HCT116 (cell line): ENCODE measurements around the gene MGAT4A. TPM values are rescaled to one million over a fixed set of nuclear protein-coding genes. Genes with fewer than 3 reads are reported as not detected.

Experiments
- ATAC-seq: fragments of 200-7000 bp; cut with Tn5 transposase; 2 replicates; pipeline ENCODE4 v1.9.1; 2020; ENCODE audit warnings: mild to moderate bottlenecking, moderate library complexity
- BruUV-seq: library from RNA; stranded (reverse); fragments of 400-500 nt; replicated peaks from 2 replicates; lab custom pipeline; 2021; lab: Mats Ljungman, UMichigan
- CTCF ChIA-PET: fragments of 300-600 bp; sonication (Branson Sonifier 250); formaldehyde crosslinking; loops from one replicate; lab custom pipeline; 2021; ENCODE audit warnings: antibody characterized with exemption; lab: Charles Lee
- POLR2A ChIA-PET: fragments of 300-600, 350-600 bp; sonication (Branson Sonifier 250); formaldehyde crosslinking; loops from one replicate; lab custom pipeline; 2021; ENCODE audit warnings: antibody characterized with exemption; lab: Charles Lee
- RAD21 ChIA-PET, 2 experiments: fragments of 300-600 bp; sonication (Branson Sonifier 250); formaldehyde crosslinking; loops; one replicate each; lab custom pipeline; 2023; ENCODE audit warnings: low total read pairs in 2 of 2; ENCODE audit not compliant: uncharacterized antibody in 2 of 2, unreplicated experiment in 2 of 2, low non-redundant PET in 1 of 2; lab: Charles Lee
- DNase-seq: peaks from one replicate; pipeline ENCODE4 v3.0.0-alpha.2; 2010; ENCODE audit warnings: low read depth, low spot score
- H2AFZ ChIP-seq: fragments of 200-600 bp; shearing (Covaris generic), sonication (generic); 2 replicates; pipeline ENCODE4 v1.6.1; 2017; ENCODE audit warnings: low read depth, mixed run types, mixed read lengths, antibody characterized with exemption, low read length; ENCODE audit not compliant: poor library complexity, severe bottlenecking
- H3K27ac ChIP-seq: 2 replicates; pipeline ENCODE4 v1.5.1; 2012; ENCODE audit warnings: low read depth, low read length
- H3K27me3 ChIP-seq: fragments of 200-600 bp; sonication (generic); 2 replicates; pipeline ENCODE4 v1.6.1; 2016; ENCODE audit warnings: mixed run types, low read length, mixed read lengths; ENCODE audit not compliant: insufficient read depth
- H3K36me3 ChIP-seq, 2 experiments: fragments of 200-500 bp in 1 of 2; fragments of 200-600 bp in 1 of 2; sonication (Bioruptor generic) in 1 of 2; sonication (generic) in 1 of 2; 2 replicates each; pipeline versions ENCODE4 v1.5.1 to v1.6.1; 2014 to 2016; ENCODE audit warnings: low read length in 2 of 2, inconsistent platforms in 1 of 2, mixed read lengths in 1 of 2, mixed run types in 1 of 2; ENCODE audit not compliant: insufficient read depth in 2 of 2, control insufficient read depth in 1 of 2
- H3K4me1 ChIP-seq, 2 experiments: fragments of 200-600 bp in 1 of 2; sonication (generic) in 1 of 2; 2 replicates each; pipeline versions ENCODE4 v1.5.1 to v1.6.1; 2012 to 2017; ENCODE audit warnings: low read length in 2 of 2, inconsistent platforms in 1 of 2, mild to moderate bottlenecking in 1 of 2, mixed read lengths in 1 of 2, mixed run types in 1 of 2, moderate library complexity in 1 of 2; ENCODE audit not compliant: insufficient read depth in 2 of 2, control insufficient read depth in 1 of 2
- H3K4me2 ChIP-seq: fragments of 200-600 bp; sonication (generic); 2 replicates; pipeline ENCODE4 v1.6.1; 2017; ENCODE audit warnings: mixed run types, low read length, mixed read lengths
- H3K4me3 ChIP-seq, 2 experiments: fragments of 200-600 bp in 1 of 2; sonication (generic) in 1 of 2; replicated peaks in 1 of 2; 2 replicates each; pipeline ENCODE4 v1.5.1; 2011 to 2016; ENCODE audit warnings: low read length in 2 of 2, control low read depth in 1 of 2, low read depth in 1 of 2, mild to moderate bottlenecking in 1 of 2, mixed read lengths in 1 of 2, mixed run types in 1 of 2
- H3K79me2 ChIP-seq: fragments of 200-600 bp; sonication (generic); 2 replicates; pipeline ENCODE4 v1.6.1; 2017; ENCODE audit warnings: mild to moderate bottlenecking, mixed run types, low read length, moderate library complexity, mixed read lengths; ENCODE audit not compliant: insufficient read depth
- H3K9ac ChIP-seq: fragments of 200-600 bp; sonication (generic); 2 replicates; pipeline ENCODE4 v1.6.1; 2016; ENCODE audit warnings: low read length, mixed read lengths
- H3K9me2 ChIP-seq: fragments of 200-600 bp; sonication (generic), shearing (Covaris generic); 2 replicates; pipeline ENCODE4 v1.6.1; 2017; ENCODE audit warnings: mixed run types, mild to moderate bottlenecking, moderate library complexity; ENCODE audit not compliant: insufficient read depth
- H3K9me3 ChIP-seq, 2 experiments: fragments of 200-500 bp in 1 of 2; fragments of 200-600 bp in 1 of 2; sonication (Bioruptor generic) in 1 of 2; sonication (generic) in 1 of 2; 2 replicates each; pipeline ENCODE4 v1.6.1; 2014 to 2017; ENCODE audit warnings: low read length in 2 of 2, mixed read lengths in 2 of 2, inconsistent platforms in 1 of 2, low read depth in 1 of 2, mild to moderate bottlenecking in 1 of 2, mixed run types in 1 of 2, moderate library complexity in 1 of 2; ENCODE audit not compliant: control insufficient read depth in 1 of 2, insufficient read depth in 1 of 2
- H4K20me1 ChIP-seq: fragments of 200-600 bp; sonication (generic), shearing (Covaris generic); 2 replicates; pipeline ENCODE4 v1.6.1; 2017; ENCODE audit warnings: mixed run types, mild to moderate bottlenecking, moderate library complexity; ENCODE audit not compliant: insufficient read depth
- CBX3 ChIP-seq: IDR thresholded peaks from 2 replicates; pipeline ENCODE4 v1.6.1; 2012; ENCODE audit warnings: low read depth
- CEBPB ChIP-seq: IDR thresholded peaks from 2 replicates; pipeline ENCODE4 v1.6.1; 2012; ENCODE audit warnings: low read depth
- CTCF ChIP-seq, 3 experiments: fragments of 200-600 bp in 1 of 3; sonication (generic) in 1 of 3; IDR thresholded peaks in 2 of 3; conservative IDR thresholded peaks in 1 of 3; 2 replicates each; pipeline ENCODE4 v1.5.1; 2012 to 2017; ENCODE audit warnings: low read depth in 2 of 3, low read length in 2 of 3, antibody characterized with exemption in 1 of 3, borderline replicate concordance in 1 of 3, control low read depth in 1 of 3, mild to moderate bottlenecking in 1 of 3, mixed read lengths in 1 of 3, mixed run types in 1 of 3, moderate library complexity in 1 of 3; ENCODE audit not compliant: insufficient read depth in 1 of 3
- EZH2 ChIP-seq: fragments of 200-600 bp; sonication (generic); IDR thresholded peaks from 2 replicates; pipeline ENCODE4 v1.6.1; 2017; ENCODE audit warnings: antibody characterized with exemption, mixed run types
- JUND ChIP-seq: IDR thresholded peaks from 2 replicates; pipeline ENCODE4 v1.6.1; 2012
- POLR2A ChIP-seq: IDR thresholded peaks from 2 replicates; pipeline ENCODE4 v1.7.0; 2011; ENCODE audit warnings: borderline replicate concordance; ENCODE audit not compliant: insufficient read depth, insufficient read length; ENCODE audit errors: extremely low read depth
- POLR2AphosphoS5 ChIP-seq: IDR thresholded peaks from 2 replicates; pipeline ENCODE4 v1.6.1; 2011; ENCODE audit warnings: mild to moderate bottlenecking, low read depth, low read length, moderate library complexity
- SIN3A ChIP-seq: IDR thresholded peaks from 2 replicates; pipeline ENCODE4 v1.6.1; 2012; ENCODE audit warnings: low read depth
- SRF ChIP-seq: IDR thresholded peaks from 2 replicates; pipeline ENCODE4 v1.6.1; 2012; ENCODE audit warnings: low read depth
- TCF7L2 ChIP-seq: IDR thresholded peaks from 2 replicates; pipeline ENCODE4 v1.7.0; 2011; ENCODE audit warnings: borderline replicate concordance, inconsistent platforms; ENCODE audit not compliant: insufficient read depth, insufficient read length; ENCODE audit errors: extremely low read depth
- intact Hi-C: fragments of 100-400 bp; cut with micrococcal nuclease; formaldehyde crosslinking; loops from 2 replicates; pipeline ENCODE4 v1.10.0; 2022
- total RNA-seq: library from RNA; stranded (reverse); gene quantifications from one replicate; pipeline ENCODE4 v1.2.1, GENCODE V29; 2021; ENCODE audit not compliant: unreplicated experiment
- TF ChIP-seq, protein P1 (sequence below): IDR thresholded peaks from 2 replicates; pipeline ENCODE4 v1.6.1; 2012; ENCODE audit warnings: low read depth
- TF ChIP-seq, protein P2 (sequence below): IDR thresholded peaks from 2 replicates; pipeline ENCODE4 v1.6.1; 2012
- TF ChIP-seq, protein P3 (sequence below): IDR thresholded peaks from 2 replicates; pipeline ENCODE4 v1.6.1; 2012

Gene MGAT4A
- total RNA-seq, 1 experiment from 2014 or later = 10.2 TPM

DNA sequence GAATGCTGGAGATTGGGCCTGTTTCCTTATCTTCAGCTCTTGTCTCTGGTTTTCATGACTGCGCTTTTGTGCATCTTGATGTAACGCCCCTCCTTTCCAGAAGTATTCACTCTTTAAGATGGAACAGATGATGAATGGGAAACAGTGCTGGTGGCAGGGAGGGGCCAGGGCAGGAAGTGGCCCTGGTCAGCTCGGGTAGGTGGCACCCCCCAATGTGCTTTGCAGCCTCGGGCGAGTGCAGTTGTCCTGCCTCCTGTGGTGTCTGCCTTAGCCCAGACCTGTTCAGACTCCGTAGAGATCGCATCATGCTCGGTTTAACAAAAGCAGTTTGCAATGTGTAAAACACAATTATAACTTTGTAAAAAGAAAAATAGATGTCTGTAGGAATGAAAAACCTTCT is 17.0 kb upstream of the MGAT4A start:
- H3K27ac ChIP-seq = no peak overlapping the region
- no peaks in the 10 kb centered on the region for H3K79me2 ChIP-seq
- no peak overlapping the region for H3K9ac ChIP-seq
- RAD21 ChIA-PET = no interaction called here
- no peak overlapping the region for H3K4me3 ChIP-seq
- intact Hi-C loops = no loop called here
- no peaks in the 10 kb centered on the region for H3K27me3 ChIP-seq
- no peak overlapping the region for H3K4me2 ChIP-seq
- DNase-seq (no peak), ATAC-seq (no peak)
- no TSS peak for BruUV-seq
- CTCF ChIA-PET = no interaction called here
- TF ChIP-seq, protein P1, sequence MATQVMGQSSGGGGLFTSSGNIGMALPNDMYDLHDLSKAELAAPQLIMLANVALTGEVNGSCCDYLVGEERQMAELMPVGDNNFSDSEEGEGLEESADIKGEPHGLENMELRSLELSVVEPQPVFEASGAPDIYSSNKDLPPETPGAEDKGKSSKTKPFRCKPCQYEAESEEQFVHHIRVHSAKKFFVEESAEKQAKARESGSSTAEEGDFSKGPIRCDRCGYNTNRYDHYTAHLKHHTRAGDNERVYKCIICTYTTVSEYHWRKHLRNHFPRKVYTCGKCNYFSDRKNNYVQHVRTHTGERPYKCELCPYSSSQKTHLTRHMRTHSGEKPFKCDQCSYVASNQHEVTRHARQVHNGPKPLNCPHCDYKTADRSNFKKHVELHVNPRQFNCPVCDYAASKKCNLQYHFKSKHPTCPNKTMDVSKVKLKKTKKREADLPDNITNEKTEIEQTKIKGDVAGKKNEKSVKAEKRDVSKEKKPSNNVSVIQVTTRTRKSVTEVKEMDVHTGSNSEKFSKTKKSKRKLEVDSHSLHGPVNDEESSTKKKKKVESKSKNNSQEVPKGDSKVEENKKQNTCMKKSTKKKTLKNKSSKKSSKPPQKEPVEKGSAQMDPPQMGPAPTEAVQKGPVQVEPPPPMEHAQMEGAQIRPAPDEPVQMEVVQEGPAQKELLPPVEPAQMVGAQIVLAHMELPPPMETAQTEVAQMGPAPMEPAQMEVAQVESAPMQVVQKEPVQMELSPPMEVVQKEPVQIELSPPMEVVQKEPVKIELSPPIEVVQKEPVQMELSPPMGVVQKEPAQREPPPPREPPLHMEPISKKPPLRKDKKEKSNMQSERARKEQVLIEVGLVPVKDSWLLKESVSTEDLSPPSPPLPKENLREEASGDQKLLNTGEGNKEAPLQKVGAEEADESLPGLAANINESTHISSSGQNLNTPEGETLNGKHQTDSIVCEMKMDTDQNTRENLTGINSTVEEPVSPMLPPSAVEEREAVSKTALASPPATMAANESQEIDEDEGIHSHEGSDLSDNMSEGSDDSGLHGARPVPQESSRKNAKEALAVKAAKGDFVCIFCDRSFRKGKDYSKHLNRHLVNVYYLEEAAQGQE = no peak
- no peak for TF ChIP-seq SIN3A
- TF ChIP-seq JUND = no peak
- TF ChIP-seq POLR2A = no peak
- no peak for TF ChIP-seq POLR2AphosphoS5
- TF ChIP-seq, protein P2, sequence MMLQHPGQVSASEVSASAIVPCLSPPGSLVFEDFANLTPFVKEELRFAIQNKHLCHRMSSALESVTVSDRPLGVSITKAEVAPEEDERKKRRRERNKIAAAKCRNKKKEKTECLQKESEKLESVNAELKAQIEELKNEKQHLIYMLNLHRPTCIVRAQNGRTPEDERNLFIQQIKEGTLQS = no peak
- TF ChIP-seq CEBPB = no peak
- TF ChIP-seq EZH2 = no peak
- TF ChIP-seq CTCF (IDR thresholded peaks at IDR 0.05 in 2 of 3, conservative IDR thresholded peaks at IDR 0.05 in 1 of 3; ENCODE audit: borderline replicate concordance in 1 of 3, insufficient read depth in 1 of 3, low read depth in 2 of 3, low read length in 2 of 3) = no peak
- TF ChIP-seq, protein P3, sequence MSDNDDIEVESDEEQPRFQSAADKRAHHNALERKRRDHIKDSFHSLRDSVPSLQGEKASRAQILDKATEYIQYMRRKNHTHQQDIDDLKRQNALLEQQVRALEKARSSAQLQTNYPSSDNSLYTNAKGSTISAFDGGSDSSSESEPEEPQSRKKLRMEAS = no peak
- TF ChIP-seq TCF7L2 = no peak
- TF ChIP-seq SRF = no peak
- TF ChIP-seq CBX3 = no peak
- H3K36me3 ChIP-seq = no peaks in the 10 kb centered on the region
- H4K20me1 ChIP-seq = no peaks in the 10 kb centered on the region
- no peaks in the 10 kb centered on the region for H3K9me2 ChIP-seq
- H2AFZ ChIP-seq = no peak overlapping the region
- POLR2A ChIA-PET = no interaction called here
- H3K4me1 ChIP-seq = peaks cover 0 to 4% of the 10 kb centered on the region in 2 experiments; a peak in 1 of 4 replicates
- H3K9me3 ChIP-seq = no peaks in the 10 kb centered on the region
